H9 (cell line): ENCODE results near the gene ZSWIM5. TPM values are rescaled to one million over a fixed set of nuclear protein-coding genes. Genes with fewer than 3 reads are reported as not detected.

Experiments used
- DNase-seq: peaks from one replicate; pipeline ENCODE4 v3.0.0-alpha.2; 2017
- H2AFZ ChIP-seq: one replicate; pipeline ENCODE4 v1.6.1; 2013; ENCODE audit warnings: mild to moderate bottlenecking, low read length, control low read depth, moderate library complexity
- H2AK5ac ChIP-seq: 2 replicates; pipeline ENCODE4 v1.6.1; 2013; ENCODE audit warnings: low read length, control low read depth, mixed read lengths; ENCODE audit not compliant: insufficient read length
- H2BK120ac ChIP-seq: one replicate; pipeline ENCODE4 v1.6.1; 2013; ENCODE audit warnings: low read depth, mild to moderate bottlenecking, low read length, control low read depth, inconsistent platforms; ENCODE audit not compliant: poor library complexity, severe bottlenecking
- H2BK12ac ChIP-seq: 2 replicates; pipeline ENCODE4 v1.6.1; 2013; ENCODE audit warnings: low read length, control low read depth, mixed read lengths, low read depth; ENCODE audit not compliant: insufficient read length
- H2BK15ac ChIP-seq: 2 replicates; pipeline ENCODE4 v1.6.1; 2013; ENCODE audit warnings: low read depth, low read length, control low read depth
- H2BK20ac ChIP-seq: one replicate; pipeline ENCODE4 v1.6.1; 2013; ENCODE audit warnings: low read depth, mild to moderate bottlenecking, low read length, control low read depth, inconsistent platforms; ENCODE audit not compliant: poor library complexity, severe bottlenecking
- H2BK5ac ChIP-seq: 2 replicates; pipeline ENCODE4 v1.6.1; 2013; ENCODE audit warnings: low read length, control low read depth, mixed read lengths; ENCODE audit not compliant: insufficient read length
- H3K14ac ChIP-seq: 2 replicates; pipeline ENCODE4 v1.6.1; 2013; ENCODE audit warnings: low read length, control low read depth; ENCODE audit not compliant: insufficient read depth
- H3K18ac ChIP-seq: 2 replicates; pipeline ENCODE4 v1.6.1; 2013; ENCODE audit warnings: low read depth, mild to moderate bottlenecking, mixed read lengths, low read length, control low read depth; ENCODE audit not compliant: insufficient read length
- H3K23ac ChIP-seq: 2 replicates; pipeline ENCODE4 v1.6.1; 2013; ENCODE audit warnings: low read length, control low read depth, mixed read lengths, low read depth; ENCODE audit not compliant: insufficient read length
- H3K23me2 ChIP-seq: 2 replicates; pipeline ENCODE4 v1.6.1; 2013; ENCODE audit warnings: low read depth, mild to moderate bottlenecking, mixed read lengths, low read length, control low read depth; ENCODE audit not compliant: insufficient read length, poor library complexity, severe bottlenecking
- H3K27ac ChIP-seq: 2 replicates; pipeline ENCODE4 v1.5.1; 2013; ENCODE audit warnings: low read length, control low read depth, mixed read lengths, low read depth; ENCODE audit not compliant: insufficient read length
- H3K27me3 ChIP-seq: 2 replicates; pipeline ENCODE4 v1.6.1; 2013; ENCODE audit warnings: low read length, control low read depth, inconsistent platforms; ENCODE audit not compliant: insufficient read depth
- H3K4ac ChIP-seq: 2 replicates; pipeline ENCODE4 v1.6.1; 2013; ENCODE audit warnings: low read depth, mild to moderate bottlenecking, control low read depth, inconsistent platforms, low read length, moderate library complexity
- H3K4me1 ChIP-seq: 2 replicates; pipeline ENCODE4 v1.6.1; 2013; ENCODE audit warnings: low read length, control low read depth, inconsistent platforms; ENCODE audit not compliant: insufficient read depth
- H3K4me2 ChIP-seq: 2 replicates; pipeline ENCODE4 v1.6.1; 2013; ENCODE audit warnings: low read length, control low read depth, mixed read lengths; ENCODE audit not compliant: insufficient read length, insufficient read depth
- H3K56ac ChIP-seq: 2 replicates; pipeline ENCODE4 v1.6.1; 2013; ENCODE audit warnings: low read depth, mild to moderate bottlenecking, mixed read lengths, low read length, control low read depth; ENCODE audit not compliant: insufficient read length
- H3K79me1 ChIP-seq: 2 replicates; pipeline ENCODE4 v1.6.1; 2013; ENCODE audit warnings: low read depth, mild to moderate bottlenecking, moderate library complexity, low read length, control low read depth, inconsistent platforms; ENCODE audit not compliant: insufficient read depth, poor library complexity, severe bottlenecking
- H3K79me2 ChIP-seq: 2 replicates; pipeline ENCODE4 v1.6.1; 2013; ENCODE audit warnings: low read length, control low read depth, inconsistent platforms; ENCODE audit not compliant: insufficient read depth
- H3K9ac ChIP-seq: 2 replicates; pipeline ENCODE4 v1.6.1; 2013; ENCODE audit warnings: low read length, control low read depth, mixed read lengths; ENCODE audit not compliant: insufficient read length; ENCODE audit errors: extremely low read depth
- H3K9me3 ChIP-seq: one replicate; pipeline ENCODE4 v1.6.1; 2013; ENCODE audit warnings: low read depth, low read length, inconsistent platforms; ENCODE audit not compliant: control insufficient read depth
- H3T11ph ChIP-seq: one replicate; pipeline ENCODE4 v1.6.1; 2013; ENCODE audit warnings: mild to moderate bottlenecking, low read length, control low read depth, inconsistent platforms
- H4K20me1 ChIP-seq: one replicate; pipeline ENCODE4 v1.6.1; 2013; ENCODE audit not compliant: control insufficient read depth, insufficient read length, insufficient read depth
- H4K5ac ChIP-seq: 2 replicates; pipeline ENCODE4 v1.6.1; 2013; ENCODE audit warnings: low read depth, mild to moderate bottlenecking, mixed read lengths, low read length, control low read depth; ENCODE audit not compliant: insufficient read length
- H4K8ac ChIP-seq: replicated peaks from 2 replicates; pipeline ENCODE4 v1.6.1; 2013; ENCODE audit warnings: low read length, control low read depth, mixed read lengths, low read depth; ENCODE audit not compliant: insufficient read length
- H4K91ac ChIP-seq: 2 replicates; pipeline ENCODE4 v1.6.1; 2013; ENCODE audit warnings: low read depth, mild to moderate bottlenecking, moderate library complexity, mixed read lengths, low read length, control low read depth; ENCODE audit not compliant: insufficient read length
- H3K27ac Mint-ChIP-seq, 3 experiments: 2 replicates in 2 of 3; 3 replicates in 1 of 3; pipeline ENCODE4 v1.8.0; 2020 to 2021; ENCODE audit warnings: mixed read lengths in 3 of 3, mild to moderate bottlenecking in 1 of 3, moderate library complexity in 1 of 3
- H3K27me3 Mint-ChIP-seq: 2 replicates; pipeline ENCODE4 v1.8.0; 2021; ENCODE audit warnings: low read depth, mild to moderate bottlenecking, moderate library complexity, mixed read lengths
- H3K36me3 Mint-ChIP-seq, 3 experiments: 2 replicates in 2 of 3; 3 replicates in 1 of 3; pipeline ENCODE4 v1.8.0; 2020 to 2021; ENCODE audit warnings: low read depth in 3 of 3, mixed read lengths in 3 of 3; ENCODE audit not compliant: insufficient read depth in 1 of 3
- H3K4me1 Mint-ChIP-seq, 2 experiments: 2 replicates each; pipeline ENCODE4 v1.8.0; 2020; ENCODE audit warnings: mixed read lengths in 2 of 2
- H3K4me3 Mint-ChIP-seq, 2 experiments: 2 replicates in 1 of 2; 3 replicates in 1 of 2; pipeline ENCODE4 v1.8.0; 2020 to 2021; ENCODE audit warnings: mild to moderate bottlenecking in 2 of 2, mixed read lengths in 2 of 2, moderate library complexity in 1 of 2
- H3K9me3 Mint-ChIP-seq, 2 experiments: 2 replicates in 1 of 2; 3 replicates in 1 of 2; pipeline ENCODE4 v1.8.0; 2020; ENCODE audit warnings: mild to moderate bottlenecking in 2 of 2, mixed read lengths in 2 of 2, moderate library complexity in 1 of 2
- CTCF ChIP-seq: fragments of 200-600 bp; sonication (generic); conservative IDR thresholded peaks from 3 replicates; pipeline ENCODE4 v1.8.0; 2021; ENCODE audit warnings: antibody characterized with exemption, mild to moderate bottlenecking
- WGBS: extraction: QIAGEN DNeasy Blood & Tissue Kit; methylation state at CpG from one replicate; pipeline ENCODE4 v1.1.7; 2013; ENCODE audit warnings: missing lambda C conversion rate, low lambda C conversion rate, mixed read lengths; ENCODE audit not compliant: insufficient read length; ENCODE audit errors: extremely low coverage; 5-methylcytosine and 5-hydroxymethylcytosine counted together
- total RNA-seq: library from RNA; stranded (reverse); gene quantifications from 2 replicates; pipeline ENCODE4 v1.2.1, GENCODE V29; 2021

The ZSWIM5 gene
- total RNA-seq, 1 experiment from 2014 or later: 3.5 TPM

- Histone ChIP-seq H3K9ac (no peak overlapping the region), H3K27ac (no peak overlapping the region)
- no peak for DNase-seq
Observed at GRCh38 chr1:45148209-45148825, 58.1 kb downstream of the ZSWIM5 start.

More at GRCh38 chr1:45148209-45148825, 58.1 kb downstream of the ZSWIM5 start:
- Histone ChIP-seq H3K79me2 (no peaks in the 10 kb centered on the region), H2BK12ac (no peak overlapping the region), H3K27me3 (peaks cover 2% of the 10 kb centered on the region; the same call in 1 of the 2 replicates), H4K91ac (no peak overlapping the region), H3K14ac (no peak overlapping the region), H2BK5ac (no peak overlapping the region), H3K79me1 (peaks cover 2% of the 10 kb centered on the region), H2BK120ac (no peak overlapping the region), H4K5ac (no peak overlapping the region), H3K23ac (no peak overlapping the region), H3K56ac (no peak overlapping the region), H4K20me1 (no peaks in the 10 kb centered on the region), H3T11ph (no peak overlapping the region), H3K18ac (no peak overlapping the region), H2AK5ac (no peak overlapping the region), H2BK20ac (no peak overlapping the region), H3K4me2 (no peak overlapping the region), H2BK15ac (no peak overlapping the region), H3K23me2 (no peaks in the 10 kb centered on the region), H3K4ac (no peak overlapping the region), H3K9me3 (no peaks in the 10 kb centered on the region), H3K4me1 (no peaks in the 10 kb centered on the region), H4K8ac (no peak overlapping the region), H2AFZ (no peak overlapping the region)
- Mint-ChIP-seq H3K9me3 (no peaks in the 10 kb centered on the region), H3K27me3 (no peaks in the 10 kb centered on the region), H3K4me1 (peaks cover 4 to 5% of the 10 kb centered on the region in 2 experiments; a peak in 2 of 4 replicates), H3K4me3 (no peak overlapping the region), H3K27ac (no peak overlapping the region), H3K36me3 (no peaks in the 10 kb centered on the region)
- TF ChIP-seq CTCF: no peak
- WGBS: no CpG with 5 or more reads among the region's 1 CpG
